Lung (tissue), 12 donors: ENCODE results near the gene MRS2. TPM values are rescaled to one million over a fixed set of nuclear protein-coding genes. Genes with fewer than 3 reads are reported as not detected.

Experiments
- ATAC-seq: fragments of 200-7000 bp; cut with Tn5 transposase; one replicate; pipeline ENCODE4 v1.9.1; 2020; ENCODE audit warnings: moderate number of reproducible peaks; ENCODE audit not compliant: insufficient read depth, low FRiP score
- DNase-seq, 3 donors: peaks; one replicate each; pipeline ENCODE4 v3.0.0-alpha.2; 2013 to 2017
- H3K27ac ChIP-seq, 2 donors: one replicate each; pipeline ENCODE4 v1.5.1; 2013; ENCODE audit warnings: mild to moderate bottlenecking in 2 of 2, moderate library complexity in 2 of 2, control low read depth in 1 of 2, inconsistent platforms in 1 of 2, low read depth in 1 of 2, low read length in 1 of 2
- H3K27me3 ChIP-seq, 3 donors: one replicate each; pipeline ENCODE4 v1.5.1; 2013; ENCODE audit warnings: low read length in 2 of 3; ENCODE audit not compliant: control insufficient read depth in 3 of 3, insufficient read depth in 3 of 3
- H3K36me3 ChIP-seq, 4 donors: one replicate each; pipeline ENCODE4 v1.5.1; 2013; ENCODE audit warnings: low read length in 4 of 4, mild to moderate bottlenecking in 1 of 4, moderate library complexity in 1 of 4; ENCODE audit not compliant: control insufficient read depth in 4 of 4, insufficient read depth in 4 of 4
- H3K4me1 ChIP-seq, 5 donors: one replicate each; pipeline ENCODE4 v1.5.1; 2013; ENCODE audit warnings: low read length in 5 of 5, mild to moderate bottlenecking in 2 of 5, moderate library complexity in 1 of 5; ENCODE audit not compliant: control insufficient read depth in 5 of 5, insufficient read depth in 5 of 5
- H3K4me3 ChIP-seq: one replicate; pipeline ENCODE4 v1.5.1; 2013; ENCODE audit warnings: mild to moderate bottlenecking, control low read depth, moderate library complexity
- H3K9ac ChIP-seq, 2 donors: one replicate each; pipeline ENCODE4 v1.5.1; 2013; ENCODE audit warnings: low read length in 2 of 2, control low read depth in 1 of 2; ENCODE audit not compliant: insufficient read depth in 1 of 2
- H3K9me3 ChIP-seq, 4 donors: one replicate each; pipeline ENCODE4 v1.5.1; 2013; ENCODE audit warnings: low read length in 3 of 4, mild to moderate bottlenecking in 1 of 4, moderate library complexity in 1 of 4; ENCODE audit not compliant: control insufficient read depth in 4 of 4, insufficient read depth in 3 of 4
- CTCF ChIP-seq: IDR thresholded peaks from 2 replicates; pipeline ENCODE4 v1.5.1; 2012; ENCODE audit warnings: mild to moderate bottlenecking; ENCODE audit errors: control extremely low read depth, extremely low read depth
- WGBS, 2 donors: extraction: QIAGEN DNeasy Blood & Tissue Kit; methylation state at CpG; one replicate each; pipeline ENCODE4 v1.1.7; 2013; 5-methylcytosine and 5-hydroxymethylcytosine counted together
- polyA plus RNA-seq, 2 donors: library from polyadenylated mRNA; stranded (reverse); fragments of 200-250 nt; gene quantifications; one replicate each; pipeline ENCODE4 v1.2.1, GENCODE V29; 2013
- total RNA-seq, 2 donors: library from RNA; depleted of rRNA in 1 of 2; stranded (reverse); fragments of >200 nt in 1 of 2; gene quantifications; one replicate each; pipeline ENCODE4 v1.2.1, GENCODE V29; 2014 to 2021
- donor health status: control.
- donor health status: control.
- donor health status: Bipolar disorder and iron deficiency.
- donor health status: healthy.
- donor health status: DM: yes; HTN: yes; CAD: no.

The MRS2 gene
- total and polyA plus RNA-seq, 4 donors = 13.6 to 26.4 (median 17.8) TPM

- WGBS, 2 donors = 90 to 91% methylated on average over 6 of the region's 6 CpGs
- no peak for TF ChIP-seq CTCF
Observed at GRCh38 chr6:24374612-24375011, 28.1 kb upstream of the MRS2 start.

GRCh38 chr6:24376871-24377270 is 25.9 kb upstream of the MRS2 start:
- Histone ChIP-seq H3K4me1 (no peaks in the 10 kb centered on the region), H3K4me3 (no peak overlapping the region), H3K36me3 (no peaks in the 10 kb centered on the region), H3K27ac (no peak overlapping the region), H3K9me3 (no peaks in the 10 kb centered on the region), H3K9ac (no peak overlapping the region), H3K27me3 (no peaks in the 10 kb centered on the region)
- no peak for DNase-seq
- 59 to 83% methylated on average over 4 of the region's 4 CpGs for WGBS, 2 donors
- TF ChIP-seq CTCF = no peak
- ATAC-seq = no peak

More at GRCh38 chr6:24374612-24375011, 28.1 kb upstream of the MRS2 start:
- Histone ChIP-seq H3K27me3 (no peaks in the 10 kb centered on the region), H3K36me3 (no peaks in the 10 kb centered on the region), H3K4me1 (no peaks in the 10 kb centered on the region), H3K27ac (no peak overlapping the region), H3K9ac (no peak overlapping the region), H3K4me3 (no peak overlapping the region), H3K9me3 (peaks cover 0 to 1% (median 0%) of the 10 kb centered on the region in 4 donors)
- DNase-seq = no peak
- no peak for ATAC-seq

DNA sequence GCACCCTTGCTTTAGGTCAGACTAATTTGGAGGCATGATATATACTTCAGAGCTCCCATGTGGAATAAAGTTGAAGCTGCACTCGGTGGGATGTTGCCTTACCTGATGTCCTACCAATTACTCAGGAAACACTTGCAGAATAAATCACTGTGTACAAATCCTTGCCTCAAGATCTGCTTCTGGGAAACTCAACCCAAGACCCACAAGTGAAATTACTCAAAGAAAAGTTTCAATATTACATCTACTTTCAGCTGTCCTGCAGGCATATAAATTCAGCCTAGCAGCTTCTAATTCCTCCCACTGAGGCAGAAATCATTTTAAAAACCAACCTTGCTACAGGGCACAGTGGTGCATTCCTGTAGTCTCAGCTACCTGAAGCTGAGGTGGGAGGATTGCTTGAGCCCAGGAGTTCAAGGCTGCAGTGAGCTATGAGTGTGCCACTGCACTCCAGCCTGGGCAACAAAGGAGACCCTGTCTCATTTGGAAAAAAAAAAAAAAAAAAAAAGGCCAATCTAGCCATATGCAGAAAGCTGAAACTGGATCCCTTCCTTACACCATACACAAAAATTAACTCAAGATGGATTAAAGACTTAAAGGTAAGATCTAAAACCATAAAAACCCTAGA is 24.2 kb upstream of the MRS2 start:
- Histone ChIP-seq H3K4me1 (no peaks in the 10 kb centered on the region), H3K36me3 (no peaks in the 10 kb centered on the region), H3K27me3 (no peaks in the 10 kb centered on the region), H3K9ac (no peak overlapping the region), H3K27ac (no peak overlapping the region), H3K9me3 (no peaks in the 10 kb centered on the region), H3K4me3 (no peak overlapping the region)
- DNase-seq (no peak), ATAC-seq (no peak)
- no peak for TF ChIP-seq CTCF
- WGBS, 2 donors = 73 to 96% methylated on average over 1 of the region's 1 CpG
